ENCODE measurements around the gene TRIM67.

GRCh38 chr1:231201979-231202633 is 40.2 kb downstream of the TRIM67 start:
- TF ChIP-seq CTCF (IDR thresholded peaks at IDR 0.05), result no peak
- TF ChIP-seq POLR2A (IDR thresholded peaks at IDR 0.05), result no peak
